Common myeloid progenitor, CD34-positive (primary cell): ENCODE results near the gene CHADL.
"Not testable (repeated sequence)": the region's sequence is repeated elsewhere in the genome, so short reads cannot be mapped to it uniquely, and the experiment has no call there.

Experiments used
- CTCF ChIA-PET: fragments of 350-600 bp; sonication (Branson Sonifier 250); formaldehyde crosslinking; loops from one replicate; lab custom pipeline; 2021; ENCODE audit warnings: antibody characterized with exemption; lab: Charles Lee
- POLR2A ChIA-PET: fragments of 350-600 bp; sonication (Branson Sonifier 250); formaldehyde crosslinking; loops from one replicate; lab custom pipeline; 2021; ENCODE audit warnings: antibody characterized with exemption; lab: Charles Lee
- DNase-seq, 3 donors: peaks; one replicate each; pipeline versions ENCODE4 v3.0.0 to v3.0.0-alpha.2; 2013
- H3K27ac ChIP-seq, 2 experiments: 1 replicate in 1 of 2; 2 replicates in 1 of 2; pipeline ENCODE4 v1.7.0; 2013; ENCODE audit warnings: inconsistent platforms in 2 of 2, low read length in 2 of 2, mild to moderate bottlenecking in 2 of 2, low read depth in 1 of 2, moderate library complexity in 1 of 2; ENCODE audit not compliant: severe bottlenecking in 2 of 2, insufficient read depth in 1 of 2, poor library complexity in 1 of 2
- H3K27me3 ChIP-seq, 5 experiments: replicated peaks in 2 of 5; 1 replicate in 3 of 5; 2 replicates in 2 of 5; pipeline versions ENCODE4 v1.6.1 to v1.7.0; 2013; ENCODE audit warnings: low read length in 4 of 5, mild to moderate bottlenecking in 2 of 5, moderate library complexity in 2 of 5, inconsistent platforms in 1 of 5; ENCODE audit not compliant: insufficient read depth in 5 of 5, control insufficient read depth in 4 of 5
- H3K36me3 ChIP-seq, 4 experiments: 1 replicate in 2 of 4; 2 replicates in 2 of 4; pipeline versions ENCODE4 v1.6.1 to v1.7.0; 2013; ENCODE audit warnings: low read length in 3 of 4, control low read depth in 1 of 4, mild to moderate bottlenecking in 1 of 4; ENCODE audit not compliant: control insufficient read depth in 4 of 4, insufficient read depth in 4 of 4
- H3K4me1 ChIP-seq, 4 experiments: 1 replicate in 3 of 4; 2 replicates in 1 of 4; pipeline versions ENCODE4 v1.6.1 to v1.7.1; 2013; ENCODE audit warnings: low read length in 3 of 4, mild to moderate bottlenecking in 3 of 4, control low read depth in 1 of 4, inconsistent platforms in 1 of 4, moderate library complexity in 1 of 4; ENCODE audit not compliant: control insufficient read depth in 4 of 4, insufficient read depth in 4 of 4; ENCODE audit errors: control extremely low read depth in 1 of 4
- H3K4me3 ChIP-seq, 7 experiments: 1 replicate in 4 of 7; 2 replicates in 3 of 7; pipeline versions ENCODE4 v1.5.1 to v1.7.0; 2013; ENCODE audit warnings: mild to moderate bottlenecking in 7 of 7, low read length in 6 of 7, moderate library complexity in 6 of 7, inconsistent platforms in 2 of 7, low read depth in 2 of 7, control low read depth in 1 of 7; ENCODE audit not compliant: insufficient read depth in 4 of 7, control insufficient read depth in 1 of 7; ENCODE audit errors: extremely low read depth in 1 of 7
- H3K9me3 ChIP-seq, 5 experiments: 1 replicate in 4 of 5; 2 replicates in 1 of 5; pipeline versions ENCODE4 v1.6.1 to v1.7.1; 2013; ENCODE audit warnings: low read length in 4 of 5, mild to moderate bottlenecking in 2 of 5, inconsistent platforms in 1 of 5, low read depth in 1 of 5, moderate library complexity in 1 of 5; ENCODE audit not compliant: control insufficient read depth in 4 of 5, insufficient read depth in 2 of 5; ENCODE audit errors: control extremely low read depth in 1 of 5
- WGBS: methylation state at CpG from one replicate; pipeline ENCODE4 v1.1.5; 2013; ENCODE audit not compliant: insufficient coverage; 5-methylcytosine and 5-hydroxymethylcytosine counted together

The CHADL gene

GRCh38 chr22:41267958-41268357, 27.2 kb upstream of the CHADL start:
- peaks cover 23 to 79% (median 61%) of the 10 kb centered on the region in 4 experiments for H3K36me3 ChIP-seq

GRCh38 chr22:41264408-41264941, 23.7 kb upstream of the CHADL start:
- peaks cover 28 to 88% (median 68%) of the 10 kb centered on the region in 4 experiments for H3K36me3 ChIP-seq
- 98% methylated on average over 14 of the region's 15 CpGs for WGBS
- H3K9me3 ChIP-seq = no peaks in the 10 kb centered on the region
- CTCF ChIA-PET = interaction anchor here (0.8 to 1.1 kb wide), 2 partner anchors 11 to 51 kb away, joined by 3 read pairs; no protein-coding TSS in a partner anchor
- H3K4me1 ChIP-seq = no peaks in the 10 kb centered on the region
- POLR2A ChIA-PET = no interaction called here
- no peak overlapping the region for H3K27ac ChIP-seq
- no peak overlapping the region for H3K4me3 ChIP-seq
- H3K27me3 ChIP-seq = no peaks in the 10 kb centered on the region
- DNase-seq = no peak

More at GRCh38 chr22:41267958-41268357, 27.2 kb upstream of the CHADL start:
- CTCF ChIA-PET = no interaction called here
- H3K9me3 ChIP-seq = no peaks in the 10 kb centered on the region
- no peaks in the 10 kb centered on the region for H3K27me3 ChIP-seq
- H3K27ac ChIP-seq = no peak overlapping the region
- POLR2A ChIA-PET = no interaction called here
- 98% methylated on average over 16 of the region's 16 CpGs for whole genome bisulfite sequencing
- no peak for DNase-seq
- no peak overlapping the region for H3K4me3 ChIP-seq
- H3K4me1 ChIP-seq = no peaks in the 10 kb centered on the region

GRCh38 chr22:41263704-41264103, 23.0 kb upstream of the CHADL start:
- H3K9me3 ChIP-seq = no peaks in the 10 kb centered on the region
- H3K27ac ChIP-seq = no peak overlapping the region
- no CpG with 5 or more reads among the region's 2 CpGs for WGBS
- POLR2A ChIA-PET = interaction anchor here (0.8 kb wide), 1 partner anchor 33 kb away, joined by 10 read pairs; no protein-coding TSS in a partner anchor
- CTCF ChIA-PET = interaction anchor here (1.1 kb wide), 1 partner anchor 12 kb away, joined by 3 read pairs; no protein-coding TSS in a partner anchor
- no peak overlapping the region for H3K4me3 ChIP-seq
- H3K27me3 ChIP-seq = no peaks in the 10 kb centered on the region
- peaks cover 27 to 89% (median 68%) of the 10 kb centered on the region in 4 experiments for H3K36me3 ChIP-seq
- no peak for DNase-seq
- no peaks in the 10 kb centered on the region for H3K4me1 ChIP-seq

GRCh38 chr22:41262250-41262765, 21.6 kb upstream of the CHADL start:
- 99% methylated on average over 15 of the region's 15 CpGs for WGBS
- DNase-seq = no peak
- H3K27me3 ChIP-seq = no peaks in the 10 kb centered on the region
- CTCF ChIA-PET = interaction anchor here (1.0 kb wide), 1 partner anchor 22 kb away, joined by 3 read pairs; no protein-coding TSS in a partner anchor
- peaks cover 20 to 89% (median 70%) of the 10 kb centered on the region in 4 experiments for H3K36me3 ChIP-seq
- H3K4me3 ChIP-seq = no peak overlapping the region
- no peaks in the 10 kb centered on the region for H3K4me1 ChIP-seq
- H3K9me3 ChIP-seq = no peaks in the 10 kb centered on the region
- POLR2A ChIA-PET = no interaction called here
- H3K27ac ChIP-seq = no peak overlapping the region

- H3K27ac ChIP-seq = no peak overlapping the region
- no peaks in the 10 kb centered on the region for H3K4me1 ChIP-seq
- ChIA-PET POLR2A (no interaction called here), CTCF (no interaction called here)
- WGBS = 100% methylated on average over 11 of the region's 12 CpGs
- no peak for DNase-seq
- no peaks in the 10 kb centered on the region for H3K27me3 ChIP-seq
- H3K36me3 ChIP-seq = peaks cover 20 to 91% (median 74%) of the 10 kb centered on the region in 4 experiments
- H3K9me3 ChIP-seq = no peaks in the 10 kb centered on the region
- no peak overlapping the region for H3K4me3 ChIP-seq
Measured at GRCh38 chr22:41261541-41262249, 21.0 kb upstream of the CHADL start.

GRCh38 chr22:41260871-41261270, 20.1 kb upstream of the CHADL start:
- peaks cover 20 to 92% (median 78%) of the 10 kb centered on the region in 4 experiments for H3K36me3 ChIP-seq
- CTCF ChIA-PET = no interaction called here
- H3K27me3 ChIP-seq = no peaks in the 10 kb centered on the region
- H3K27ac ChIP-seq = no peak overlapping the region
- WGBS = 97% methylated on average over 2 of the region's 7 CpGs
- no peak for DNase-seq
- H3K9me3 ChIP-seq = no peaks in the 10 kb centered on the region
- H3K4me3 ChIP-seq = no peak overlapping the region
- no peaks in the 10 kb centered on the region for H3K4me1 ChIP-seq
- POLR2A ChIA-PET = no interaction called here

GRCh38 chr22:41259756-41260155, 19.0 kb upstream of the CHADL start:
- POLR2A ChIA-PET, H3K27ac ChIP-seq, H3K4me3 ChIP-seq, H3K4me1 ChIP-seq, H3K27me3 ChIP-seq, DNase-seq, H3K9me3 ChIP-seq: not testable (repeated sequence)
- CTCF ChIA-PET = interaction anchor here (1.1 kb wide), 1 partner anchor 62 kb away, joined by 4 read pairs; no protein-coding TSS in a partner anchor
- peaks cover 22 to 91% (median 79%) of the 10 kb centered on the region in 4 experiments for H3K36me3 ChIP-seq
- 93% methylated on average over 3 of the region's 4 CpGs for WGBS
